HL-60 (cell line): ENCODE data around the gene CHST11.

ENCODE experiments used
- GABPA ChIP-seq: IDR thresholded peaks from 2 replicates; pipeline ENCODE4 v1.6.1; 2012; ENCODE audit warnings: low read depth
- POLR2AphosphoS5 ChIP-seq: IDR thresholded peaks from 2 replicates; pipeline ENCODE4 v1.6.1; 2012; ENCODE audit warnings: low read depth
- TF ChIP-seq, protein P1 (sequence below): IDR thresholded peaks from one replicate; pipeline ENCODE4 v1.5.1; 2011; ENCODE audit warnings: low read length, control low read depth, inconsistent platforms; ENCODE audit not compliant: insufficient read depth
- TF ChIP-seq, protein P2 (sequence below): IDR thresholded peaks from 2 replicates; pipeline ENCODE4 v1.6.1; 2012; ENCODE audit warnings: low read depth; ENCODE audit not compliant: insufficient replicate concordance

DNA sequence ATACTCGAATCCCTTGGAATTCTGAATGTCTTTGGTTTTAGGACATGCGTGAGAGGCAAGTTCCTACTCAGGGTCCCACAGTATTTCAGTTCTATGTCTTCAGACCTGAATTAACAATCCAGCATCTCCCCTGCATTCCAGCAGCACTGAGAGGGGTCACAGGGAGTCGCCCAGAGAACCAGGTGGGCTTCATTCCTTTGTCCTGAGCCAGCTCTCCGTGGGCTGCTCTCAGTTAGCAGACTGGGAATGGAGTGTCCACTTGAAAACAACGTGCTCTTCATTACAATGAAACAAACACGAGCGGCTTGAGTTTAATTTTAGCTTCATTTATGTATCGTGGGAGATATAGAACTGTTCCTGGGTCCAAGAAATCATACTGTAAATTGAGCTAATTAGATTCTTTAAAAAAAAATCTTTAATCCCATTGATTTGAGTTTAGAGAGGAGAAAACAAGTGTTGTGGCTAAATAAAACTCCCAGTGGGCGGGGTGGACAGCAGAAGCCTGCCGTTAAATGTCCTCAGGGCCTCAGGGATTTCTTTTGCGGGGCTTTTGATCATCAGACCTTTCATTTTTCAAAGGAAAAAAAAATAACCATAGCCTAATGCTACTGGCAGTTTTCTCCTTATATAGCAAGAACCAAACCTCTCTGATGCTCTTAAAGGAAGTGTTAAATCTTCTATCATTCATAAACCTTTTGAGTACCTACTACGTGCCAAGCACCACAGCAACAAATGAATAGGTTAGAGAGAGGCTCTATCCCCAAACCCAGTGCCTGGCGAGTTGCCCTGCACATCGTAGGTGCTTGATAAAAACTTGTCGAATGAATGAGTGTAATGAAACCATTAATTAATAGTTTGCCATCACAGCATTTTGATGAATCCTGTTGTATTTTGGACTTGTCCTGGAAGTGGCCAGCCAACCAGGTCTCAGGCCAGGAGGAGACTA is 140.4 kb downstream of the CHST11 start:
- TF ChIP-seq, protein P1, sequence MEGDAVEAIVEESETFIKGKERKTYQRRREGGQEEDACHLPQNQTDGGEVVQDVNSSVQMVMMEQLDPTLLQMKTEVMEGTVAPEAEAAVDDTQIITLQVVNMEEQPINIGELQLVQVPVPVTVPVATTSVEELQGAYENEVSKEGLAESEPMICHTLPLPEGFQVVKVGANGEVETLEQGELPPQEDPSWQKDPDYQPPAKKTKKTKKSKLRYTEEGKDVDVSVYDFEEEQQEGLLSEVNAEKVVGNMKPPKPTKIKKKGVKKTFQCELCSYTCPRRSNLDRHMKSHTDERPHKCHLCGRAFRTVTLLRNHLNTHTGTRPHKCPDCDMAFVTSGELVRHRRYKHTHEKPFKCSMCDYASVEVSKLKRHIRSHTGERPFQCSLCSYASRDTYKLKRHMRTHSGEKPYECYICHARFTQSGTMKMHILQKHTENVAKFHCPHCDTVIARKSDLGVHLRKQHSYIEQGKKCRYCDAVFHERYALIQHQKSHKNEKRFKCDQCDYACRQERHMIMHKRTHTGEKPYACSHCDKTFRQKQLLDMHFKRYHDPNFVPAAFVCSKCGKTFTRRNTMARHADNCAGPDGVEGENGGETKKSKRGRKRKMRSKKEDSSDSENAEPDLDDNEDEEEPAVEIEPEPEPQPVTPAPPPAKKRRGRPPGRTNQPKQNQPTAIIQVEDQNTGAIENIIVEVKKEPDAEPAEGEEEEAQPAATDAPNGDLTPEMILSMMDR: no peak
- TF ChIP-seq, protein P2, sequence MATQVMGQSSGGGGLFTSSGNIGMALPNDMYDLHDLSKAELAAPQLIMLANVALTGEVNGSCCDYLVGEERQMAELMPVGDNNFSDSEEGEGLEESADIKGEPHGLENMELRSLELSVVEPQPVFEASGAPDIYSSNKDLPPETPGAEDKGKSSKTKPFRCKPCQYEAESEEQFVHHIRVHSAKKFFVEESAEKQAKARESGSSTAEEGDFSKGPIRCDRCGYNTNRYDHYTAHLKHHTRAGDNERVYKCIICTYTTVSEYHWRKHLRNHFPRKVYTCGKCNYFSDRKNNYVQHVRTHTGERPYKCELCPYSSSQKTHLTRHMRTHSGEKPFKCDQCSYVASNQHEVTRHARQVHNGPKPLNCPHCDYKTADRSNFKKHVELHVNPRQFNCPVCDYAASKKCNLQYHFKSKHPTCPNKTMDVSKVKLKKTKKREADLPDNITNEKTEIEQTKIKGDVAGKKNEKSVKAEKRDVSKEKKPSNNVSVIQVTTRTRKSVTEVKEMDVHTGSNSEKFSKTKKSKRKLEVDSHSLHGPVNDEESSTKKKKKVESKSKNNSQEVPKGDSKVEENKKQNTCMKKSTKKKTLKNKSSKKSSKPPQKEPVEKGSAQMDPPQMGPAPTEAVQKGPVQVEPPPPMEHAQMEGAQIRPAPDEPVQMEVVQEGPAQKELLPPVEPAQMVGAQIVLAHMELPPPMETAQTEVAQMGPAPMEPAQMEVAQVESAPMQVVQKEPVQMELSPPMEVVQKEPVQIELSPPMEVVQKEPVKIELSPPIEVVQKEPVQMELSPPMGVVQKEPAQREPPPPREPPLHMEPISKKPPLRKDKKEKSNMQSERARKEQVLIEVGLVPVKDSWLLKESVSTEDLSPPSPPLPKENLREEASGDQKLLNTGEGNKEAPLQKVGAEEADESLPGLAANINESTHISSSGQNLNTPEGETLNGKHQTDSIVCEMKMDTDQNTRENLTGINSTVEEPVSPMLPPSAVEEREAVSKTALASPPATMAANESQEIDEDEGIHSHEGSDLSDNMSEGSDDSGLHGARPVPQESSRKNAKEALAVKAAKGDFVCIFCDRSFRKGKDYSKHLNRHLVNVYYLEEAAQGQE: no peak
- TF ChIP-seq POLR2AphosphoS5: no peak
- TF ChIP-seq GABPA: no peak
